ENCODE results near the gene YY2. TPM values are rescaled to one million over a fixed set of nuclear protein-coding genes. Genes with fewer than 3 reads are reported as not detected.

The YY2 gene
- total and polyA plus RNA-seq, 2 of the 4 experiments (the other 2 are of a cell fraction), result 0.72 to 2.5 TPM

DNA sequence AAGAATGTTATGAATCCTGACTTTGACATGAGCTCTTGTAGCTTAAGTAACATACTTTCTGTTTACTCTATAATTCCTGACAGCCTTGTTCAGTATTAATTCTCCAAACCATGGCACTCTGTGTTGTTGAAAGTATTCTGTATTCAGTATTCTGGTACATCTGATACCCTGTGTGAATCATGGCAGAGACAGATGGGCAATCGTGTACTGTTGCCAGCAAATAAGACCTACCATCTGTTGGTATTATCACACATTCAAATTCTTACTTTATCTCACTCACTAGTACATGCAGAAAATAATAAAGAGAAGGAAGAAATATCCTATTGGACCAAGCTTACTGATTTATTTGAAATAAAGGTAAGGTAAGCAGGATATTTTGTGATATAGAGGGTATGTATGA, 8.4 kb upstream of the YY2 start:
- H4K8ac ChIP-seq (ENCODE audit: low read depth in 2 of 2, low read length in 2 of 2), result no peak overlapping the region
- WGBS, 2 experiments (ENCODE audit: extremely low coverage in 2 of 2, insufficient read length in 1 of 2), result no CpG with 5 or more reads among the region's 1 CpG
- H3K27me3 ChIP-seq (ENCODE audit: control insufficient read depth, insufficient read depth, low read length), result no peaks in the 10 kb centered on the region
- no peak overlapping the region for H3K4ac ChIP-seq (ENCODE audit: low read depth, low read length)
- ChIA-PET CTCF (interaction anchor here (0.6 kb wide), 1 partner anchor 17 kb away, joined by 9 read pairs; no protein-coding TSS in a partner anchor), POLR2A (ENCODE audit: unreplicated experiment) (no interaction called here)
- no peak overlapping the region for H3K4me3 ChIP-seq (ENCODE audit: insufficient read depth, low read depth, low read length)
- no peak overlapping the region for H2AK9ac ChIP-seq (replicated peaks; ENCODE audit: low read depth, low read length, poor library complexity)
- no peak overlapping the region for H2BK120ac ChIP-seq (ENCODE audit: low read depth, low read length)
- H2BK20ac ChIP-seq (ENCODE audit: low read depth, low read length), result no peak overlapping the region
- intact Hi-C loops (cut with micrococcal nuclease), result no loop called here
- H2AFZ ChIP-seq (replicated peaks; ENCODE audit: low read length, poor library complexity), result no peak overlapping the region
- no peak overlapping the region for H3K14ac ChIP-seq (replicated peaks; ENCODE audit: low read depth, low read length)
- TF ChIP-seq, protein P1, sequence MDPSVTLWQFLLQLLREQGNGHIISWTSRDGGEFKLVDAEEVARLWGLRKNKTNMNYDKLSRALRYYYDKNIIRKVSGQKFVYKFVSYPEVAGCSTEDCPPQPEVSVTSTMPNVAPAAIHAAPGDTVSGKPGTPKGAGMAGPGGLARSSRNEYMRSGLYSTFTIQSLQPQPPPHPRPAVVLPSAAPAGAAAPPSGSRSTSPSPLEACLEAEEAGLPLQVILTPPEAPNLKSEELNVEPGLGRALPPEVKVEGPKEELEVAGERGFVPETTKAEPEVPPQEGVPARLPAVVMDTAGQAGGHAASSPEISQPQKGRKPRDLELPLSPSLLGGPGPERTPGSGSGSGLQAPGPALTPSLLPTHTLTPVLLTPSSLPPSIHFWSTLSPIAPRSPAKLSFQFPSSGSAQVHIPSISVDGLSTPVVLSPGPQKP (IDR thresholded peaks at IDR 0.05; ENCODE audit: borderline replicate concordance, low read depth, low read length), result no peak
- TF ChIP-seq RFX5 (IDR thresholded peaks at IDR 0.05; ENCODE audit: low read depth, low read length) (no peak), NFE2L2 (IDR thresholded peaks at IDR 0.05; ENCODE audit: low read depth, low read length) (no peak), SMC3 (IDR thresholded peaks at IDR 0.05; ENCODE audit: low read depth, low read length) (no peak)
- TF ChIP-seq, protein P2, sequence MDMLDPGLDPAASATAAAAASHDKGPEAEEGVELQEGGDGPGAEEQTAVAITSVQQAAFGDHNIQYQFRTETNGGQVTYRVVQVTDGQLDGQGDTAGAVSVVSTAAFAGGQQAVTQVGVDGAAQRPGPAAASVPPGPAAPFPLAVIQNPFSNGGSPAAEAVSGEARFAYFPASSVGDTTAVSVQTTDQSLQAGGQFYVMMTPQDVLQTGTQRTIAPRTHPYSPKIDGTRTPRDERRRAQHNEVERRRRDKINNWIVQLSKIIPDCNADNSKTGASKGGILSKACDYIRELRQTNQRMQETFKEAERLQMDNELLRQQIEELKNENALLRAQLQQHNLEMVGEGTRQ (IDR thresholded peaks at IDR 0.05; ENCODE audit: low read depth, low read length), result no peak
- ATAC-seq (ENCODE audit: low read depth), result peak; percentile 40
- no peak overlapping the region for H3K27ac ChIP-seq (ENCODE audit: insufficient read depth, low read length)
- H2BK5ac ChIP-seq (ENCODE audit: low read depth, low read length, poor library complexity, severe bottlenecking), result no peak overlapping the region
- no peaks in the 10 kb centered on the region for H3K4me1 ChIP-seq (ENCODE audit: control insufficient read depth, insufficient read depth, low read length)
- BruUV-seq (replicated peaks), result no TSS peak
- H3K4me2 ChIP-seq (ENCODE audit: low read depth, low read length), result 0 out of 2 replicates have a peak overlapping the region, but pooled peaks have one; percentile 13
- no peaks in the 10 kb centered on the region for H3K9me1 ChIP-seq (ENCODE audit: insufficient read depth, low read length)
- DNase-seq, result no peak
- H3K36me3 ChIP-seq (ENCODE audit: control insufficient read depth, insufficient read depth, low read length), result no peaks in the 10 kb centered on the region; the same call in 1 of the 2 replicates
- no peak overlapping the region for H4K5ac ChIP-seq (ENCODE audit: low read depth, low read length)
- no peaks in the 10 kb centered on the region for H3K9me3 ChIP-seq (ENCODE audit: control insufficient read depth, insufficient read depth, low read length)
- no peak overlapping the region for H3K9ac ChIP-seq (ENCODE audit: low read depth, low read length)
- H3K79me1 ChIP-seq (ENCODE audit: low read depth in 1 of 2, low read length in 2 of 2), result no peaks in the 10 kb centered on the region; a peak in 1 of 4 replicates
- no peak overlapping the region for H2AK5ac ChIP-seq (ENCODE audit: low read depth, low read length)
- no peak overlapping the region for H3K56ac ChIP-seq (ENCODE audit: extremely low read depth, insufficient read depth, low read length)
- in situ Hi-C loops (cut with MboI; ENCODE audit: low sequenced_read_pairs), result no loop called here
- H2BK15ac ChIP-seq (ENCODE audit: low read depth, low read length), result no peak overlapping the region
- no peak overlapping the region for H3K18ac ChIP-seq (ENCODE audit: low read depth, low read length)
- H4K20me1 ChIP-seq (ENCODE audit: insufficient read depth, low read length), result no peaks in the 10 kb centered on the region
- H3K23ac ChIP-seq (ENCODE audit: low read depth, low read length), result no peak overlapping the region
- dilution Hi-C loops (cut with HindIII; ENCODE audit: low sequenced_read_pairs, unreplicated experiment), result no loop called here
- H4K91ac ChIP-seq (ENCODE audit: insufficient read depth, low read depth, low read length), result no peak overlapping the region
